Fibroblast of skin of abdomen (primary cell): ENCODE data around the gene ARPC1A.

Experiments
- DNase-seq: peaks from one replicate; pipeline ENCODE4 v3.0.0-alpha.2; 2013

Gene ARPC1A

DNA sequence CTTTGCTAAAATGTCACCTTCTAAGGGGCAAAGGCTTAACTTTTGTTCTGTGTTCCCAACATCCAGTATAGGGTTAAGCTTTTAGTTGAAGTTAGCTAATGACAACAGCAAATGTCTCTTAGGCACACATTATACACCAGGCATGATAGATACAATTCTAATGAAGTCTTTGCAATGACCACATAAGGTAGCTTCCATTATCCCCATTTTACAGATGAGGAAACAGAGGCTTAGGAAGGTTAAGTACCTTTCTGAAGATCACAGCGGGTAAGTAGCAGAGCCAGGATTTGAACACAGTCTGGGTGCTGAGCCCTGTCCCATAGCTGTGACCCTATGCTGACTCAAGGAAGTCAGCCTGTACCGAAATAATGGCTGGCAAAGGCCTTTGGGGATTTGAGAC lies 84.9 kb downstream of the ARPC1A start:
- DNase-seq, result no peak

DNA sequence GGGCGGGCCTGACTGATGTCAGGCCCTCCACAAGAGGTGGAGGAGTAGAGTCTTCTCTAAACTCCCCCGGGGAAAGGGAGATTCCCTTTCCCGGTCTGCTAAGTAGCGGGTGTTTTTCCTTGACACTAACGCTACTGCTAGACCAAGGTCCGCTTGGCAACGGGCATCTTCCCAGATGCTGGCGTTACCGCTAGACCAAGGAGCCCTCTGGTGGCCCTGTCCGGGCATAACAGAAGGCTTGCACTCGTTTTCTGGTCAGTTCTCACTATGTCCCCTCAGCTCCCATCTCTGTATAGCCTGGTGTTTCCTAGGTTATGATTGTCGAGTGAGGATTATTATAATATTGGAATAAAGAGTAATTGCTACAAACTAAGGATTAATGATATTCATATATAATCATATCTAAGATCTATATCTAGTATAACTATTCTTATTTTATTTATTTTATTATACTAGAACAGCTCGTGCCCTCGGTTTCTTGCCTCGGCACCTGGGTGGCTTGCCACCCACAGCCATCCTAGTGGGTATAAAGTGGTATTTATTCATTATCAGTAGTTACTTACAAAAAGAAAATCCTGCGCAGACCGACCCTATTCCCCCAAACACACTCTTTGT lies 89.9 kb downstream of the ARPC1A start:
- peak; percentile 47 for DNase-seq
